HepG2 (cell line): Measurements from ENCODE around the gene ZNF383. TPM values are rescaled to one million over a fixed set of nuclear protein-coding genes. Genes with fewer than 3 reads are reported as not detected.
A peak's percentile ranks its signal among the peaks of the same experiment; 100 is the strongest.

Experiments
- ATAC-seq: fragments of 200-7000 bp; cut with Tn5 transposase; 3 replicates; pipeline ENCODE4 v1.9.1; 2020; ENCODE audit warnings: mild to moderate bottlenecking, moderate library complexity
- BruUV-seq: library from RNA; stranded (reverse); fragments of 400-500 nt; replicated peaks from 2 replicates; lab custom pipeline; 2021; lab: Mats Ljungman, UMichigan
- CTCF ChIA-PET: fragments of 300-600 bp; formaldehyde crosslinking; extraction: SDS; loops from one replicate; lab custom pipeline; 2021; ENCODE audit warnings: low total read pairs, inconsistent platforms, low intra/inter-chr PET ratio; lab: Yijun Ruan, JAX
- POLR2A ChIA-PET: fragments of 350-600 bp; sonication (Branson Sonifier 250); formaldehyde crosslinking; loops from one replicate; lab custom pipeline; 2020; ENCODE audit warnings: antibody characterized with exemption, inconsistent platforms; lab: Yijun Ruan, JAX
- DNase-seq: peaks from one replicate; pipeline ENCODE4 v3.0.0-alpha.2; 2015; ENCODE audit warnings: low spot score
- FAIRE-seq: peaks from 3 replicates; lab custom pipeline; 2011; peaks lifted over from hg19 to GRCh38; lab: Jason Lieb, UNC
- H2AFZ ChIP-seq: one replicate; pipeline ENCODE4 v1.6.1; 2011; ENCODE audit warnings: low read length, inconsistent platforms
- H3K27ac ChIP-seq: fragments of 300-600 bp; 3 replicates; pipeline ENCODE4 v1.8.0; 2011; ENCODE audit warnings: mixed run types, mild to moderate bottlenecking, mixed read lengths, low read length, inconsistent platforms; ENCODE audit not compliant: insufficient read depth; ENCODE audit errors: extremely low read length
- H3K27me3 ChIP-seq, 2 experiments: fragments of 200-600 bp in 1 of 2; 2 replicates in 1 of 2; 3 replicates in 1 of 2; pipeline versions ENCODE4 v1.6.0 to v1.8.0; 2011; ENCODE audit warnings: low read length in 2 of 2, mild to moderate bottlenecking in 2 of 2, moderate library complexity in 2 of 2, inconsistent platforms in 1 of 2; ENCODE audit not compliant: insufficient read depth in 2 of 2, control insufficient read depth in 1 of 2
- H3K36me3 ChIP-seq, 2 experiments: fragments of 200-600 bp in 1 of 2; replicated peaks in 1 of 2; 2 replicates in 1 of 2; 3 replicates in 1 of 2; pipeline versions ENCODE4 v1.5.1 to v1.8.0; 2011; ENCODE audit warnings: low read length in 2 of 2, inconsistent platforms in 1 of 2; ENCODE audit not compliant: insufficient read depth in 2 of 2, control insufficient read depth in 1 of 2
- H3K4me1 ChIP-seq: 2 replicates; pipeline ENCODE4 v1.5.1; 2012; ENCODE audit warnings: low read length, inconsistent platforms; ENCODE audit not compliant: insufficient read depth
- H3K4me2 ChIP-seq: 2 replicates; pipeline ENCODE4 v1.6.0; 2011; ENCODE audit warnings: low read depth, low read length, inconsistent platforms
- H3K4me3 ChIP-seq, 3 experiments: fragments of 200-600 bp in 1 of 3; sonication (generic), shearing (Covaris generic) in 1 of 3; replicated peaks in 1 of 3; 2 replicates each; pipeline ENCODE4 v1.5.1; 2011 to 2016; ENCODE audit warnings: low read length in 3 of 3, inconsistent platforms in 2 of 3, low read depth in 2 of 3, mild to moderate bottlenecking in 2 of 3, control low read depth in 1 of 3, mixed read lengths in 1 of 3; ENCODE audit not compliant: insufficient read depth in 1 of 3
- H3K79me2 ChIP-seq: one replicate; pipeline ENCODE4 v1.6.1; 2011; ENCODE audit warnings: low read length, inconsistent platforms; ENCODE audit not compliant: insufficient read depth
- H3K9ac ChIP-seq: 2 replicates; pipeline ENCODE4 v1.6.0; 2011; ENCODE audit warnings: mild to moderate bottlenecking, low read depth, low read length, inconsistent platforms; ENCODE audit not compliant: insufficient read depth
- H3K9me3 ChIP-seq: 2 replicates; pipeline ENCODE4 v1.5.1; 2012; ENCODE audit warnings: mild to moderate bottlenecking, low read length
- H4K20me1 ChIP-seq: 2 replicates; pipeline ENCODE4 v1.6.0; 2011; ENCODE audit warnings: inconsistent platforms, mild to moderate bottlenecking, low read length, moderate library complexity; ENCODE audit not compliant: insufficient read depth
- ERF ChIP-seq: IDR thresholded peaks from 2 replicates; pipeline ENCODE4 v1.6.1; 2018; ENCODE audit warnings: missing biosample characterization, missing genetic modification reagents
- GFI1 ChIP-seq: sonication (generic); formaldehyde crosslinking; IDR thresholded peaks from 2 replicates; pipeline ENCODE4 v1.5.0; 2020; ENCODE audit warnings: missing genetic modification reagents, mild to moderate bottlenecking, borderline replicate concordance
- HIC2 ChIP-seq: sonication (generic); formaldehyde crosslinking; IDR thresholded peaks from 2 replicates; pipeline ENCODE4 v1.9.0; 2022; ENCODE audit warnings: low read depth, missing genetic modification reagents
- SETDB1 ChIP-seq: sonication (generic); formaldehyde crosslinking; IDR thresholded peaks from 2 replicates; pipeline ENCODE4 v1.5.1; 2020; ENCODE audit warnings: missing genetic modification reagents, mild to moderate bottlenecking, borderline replicate concordance
- ZIK1 ChIP-seq: sonication (generic); formaldehyde crosslinking; IDR thresholded peaks from 2 replicates; pipeline ENCODE4 v1.5.0; 2020; ENCODE audit warnings: mild to moderate bottlenecking, low read depth, missing genetic modification reagents, borderline replicate concordance
- ZNF335 ChIP-seq: sonication (generic); formaldehyde crosslinking; IDR thresholded peaks from 2 replicates; pipeline ENCODE4 v1.4.0; 2020; ENCODE audit warnings: missing genetic modification reagents
- ZNF7 ChIP-seq: IDR thresholded peaks from 2 replicates; pipeline ENCODE4 v1.6.1; 2016; ENCODE audit warnings: missing biosample characterization, missing genetic modification reagents
- ZNF75D ChIP-seq: sonication (generic); formaldehyde crosslinking; IDR thresholded peaks from 2 replicates; pipeline ENCODE4 v1.8.1; 2023; ENCODE audit warnings: missing genetic modification reagents, mild to moderate bottlenecking, borderline replicate concordance
- WGBS: methylation state at CpG from one replicate; pipeline ENCODE4 v1.1.6; 2017; ENCODE audit warnings: low lambda C conversion rate; 5-methylcytosine and 5-hydroxymethylcytosine counted together
- in situ Hi-C: cut with HindIII; loops from 2 replicates; pipeline ENCODE4 v1.10.0; 2017; ENCODE audit warnings: low pct_unique_long_range_greater_than_20kb; ENCODE audit not compliant: extremely low pct_ligation_motif_present
- intact Hi-C: fragments of 100-400 bp; cut with micrococcal nuclease; formaldehyde crosslinking; loops from one replicate; pipeline ENCODE4 v1.10.0; 2022; ENCODE audit not compliant: unreplicated experiment
- polyA plus RNA-seq, 8 experiments: library from polyadenylated mRNA; depleted of rRNA in 3 of 8; stranded (reverse) in 7 of 8; unstranded in 1 of 8; fragments of >200 nt; fragmentation: Illumina TruSeq in 4 of 8; extraction: Trizol in 4 of 8; gene quantifications; 2 replicates each; pipeline versions ENCODE4 v1.2.1 to v1.2.3, GENCODE V29; 2011 to 2016; ENCODE audit warnings: low read depth in 4 of 8, missing spikeins in 1 of 8, mixed read lengths in 1 of 8; ENCODE audit not compliant: insufficient read depth in 1 of 8
- total RNA-seq, 5 experiments: library from RNA; depleted of rRNA; stranded (reverse); fragments of >200 nt; fragmentation: Illumina TruSeq; extraction: Trizol; gene quantifications; 2 replicates each; pipeline ENCODE4 v1.2.3, GENCODE V29; 2016; ENCODE audit warnings: low read depth in 1 of 5

The ZNF383 gene
- total and polyA plus RNA-seq, 2 of the 13 experiments (the other 11 are each of a cell fraction or from before 2014, with no cell fraction given): 2.6 to 4.1 TPM

GRCh38 chr19:37251308-37252229 is 33.6 kb downstream of the ZNF383 start:
- H3K27ac ChIP-seq: no peak overlapping the region
- intact Hi-C loops (no loop called here), in situ Hi-C loops (no loop called here)
- no peak overlapping the region for H3K9ac ChIP-seq
- TF ChIP-seq GFI1 (no peak), ERF (CRISPR knock-in tag) (no peak), SETDB1 (CRISPR knock-in tag) (0 out of 2 replicates have a peak, but pooled peaks have one; percentile 24), ZIK1 (CRISPR knock-in tag) (no peak), ZNF75D (no peak), ZNF335 (CRISPR knock-in tag) (no peak), HIC2 (no peak), ZNF7 (CRISPR knock-in tag) (no peak)
- 22% methylated on average over 11 of the region's 39 CpGs for WGBS
- CTCF ChIA-PET: no interaction called here
- POLR2A ChIA-PET: no interaction called here
- peaks cover 83% of the 10 kb centered on the region for H3K9me3 ChIP-seq
- H2AFZ ChIP-seq: no peak overlapping the region
- H3K27me3 ChIP-seq: no peaks in the 10 kb centered on the region
- H3K4me2 ChIP-seq: no peak overlapping the region
- no peaks in the 10 kb centered on the region for H3K79me2 ChIP-seq
- ATAC-seq (no peak), DNase-seq (no peak), FAIRE-seq (no peak)
- no peaks in the 10 kb centered on the region for H4K20me1 ChIP-seq
- no peak overlapping the region for H3K4me3 ChIP-seq
- BruUV-seq: no TSS peak
- no peaks in the 10 kb centered on the region for H3K36me3 ChIP-seq
- H3K4me1 ChIP-seq: no peaks in the 10 kb centered on the region
